Stimulated activated CD8-positive, alpha-beta memory T cell treated with anti-CD3 and anti-CD28 coated beads, Interleukin-12 subunit alpha, Interleukin-12 subunit beta, amount 100 ng/mL, for 1 hour (primary cell): Measurements from ENCODE around the gene CLEC16A.
"Not testable (repeated sequence)": the region's sequence is repeated elsewhere in the genome, so short reads cannot be mapped to it uniquely, and the experiment has no call there.

Experiments
- DNase-seq: peaks from one replicate; pipeline ENCODE4 v3.0.0-alpha.2; 2020; ENCODE audit warnings: low read depth

CLEC16A gene

DNA sequence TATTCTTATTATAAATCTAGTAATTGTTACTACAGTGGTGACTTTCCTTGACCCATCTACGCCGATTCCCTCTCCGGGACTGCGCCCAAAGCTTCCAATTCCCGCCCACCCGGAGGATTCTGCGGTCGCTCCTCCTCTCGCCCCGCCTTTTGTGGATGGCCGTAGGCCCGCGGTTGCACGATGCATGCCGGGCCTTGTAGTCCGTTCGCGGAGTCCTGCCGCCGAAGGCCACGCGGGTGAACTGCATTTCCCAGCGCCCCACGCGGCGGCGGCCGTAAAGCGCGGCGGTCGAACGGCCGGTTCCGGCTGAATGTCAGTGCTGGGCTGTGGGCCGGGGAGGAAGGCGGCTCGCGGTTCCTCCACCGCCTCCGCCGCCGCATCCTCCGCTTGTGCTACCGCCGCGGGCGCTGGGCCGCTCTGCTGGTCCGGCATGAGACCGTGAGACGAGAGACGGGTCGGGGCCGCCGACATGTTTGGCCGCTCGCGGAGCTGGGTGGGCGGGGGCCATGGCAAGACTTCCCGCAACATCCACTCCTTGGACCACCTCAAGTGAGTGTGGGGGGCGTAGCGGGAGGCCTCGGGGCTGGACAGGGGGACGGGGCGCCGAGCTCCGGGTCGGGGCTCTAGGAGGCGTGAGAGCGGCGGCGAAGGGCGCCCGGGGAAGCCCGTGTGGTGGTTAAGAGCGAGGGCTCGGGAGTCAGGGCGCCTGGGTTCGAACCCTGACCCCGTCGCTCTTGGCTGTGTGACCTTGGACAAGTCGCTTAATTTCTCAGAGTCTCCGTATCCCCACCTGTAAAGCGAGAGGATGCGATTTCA is at the start of gene CLEC16A:
TSS of gene CLEC16A (plus strand) at position 316 of the 816 bp plus-strand sequence. CDS start at position 470, 154 bp downstream.
- DNase-seq = peak; percentile 91

GRCh38 chr16:10895053-10895946 is 49.1 kb upstream of the CLEC16A start:
- DNase-seq = no peak

- no peak for DNase-seq
Measured at GRCh38 chr16:10896165-10896564, 48.2 kb upstream of the CLEC16A start.

DNA sequence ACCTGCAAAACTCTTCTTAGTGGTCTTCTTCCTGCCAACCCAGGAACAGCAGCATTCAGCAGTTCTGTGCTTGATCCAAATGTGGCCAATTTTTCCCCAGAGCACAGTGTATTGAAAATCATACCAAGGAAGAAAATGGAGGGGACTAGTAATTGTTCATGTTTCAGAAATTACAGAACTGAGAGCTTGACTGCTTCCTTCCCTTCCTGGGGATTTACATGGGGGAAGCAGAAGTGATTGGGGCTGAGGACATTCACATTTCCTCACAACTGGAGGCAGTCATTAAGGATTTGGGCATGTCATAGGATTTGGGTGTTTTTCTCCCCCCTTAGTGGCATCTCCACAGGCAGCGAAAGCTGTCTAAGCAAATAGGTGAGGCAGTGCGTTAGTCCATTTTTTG is 47.6 kb upstream of the CLEC16A start:
- DNase-seq = no peak

GRCh38 chr16:10897134-10897533 is 47.2 kb upstream of the CLEC16A start:
- no peak for DNase-seq

DNA sequence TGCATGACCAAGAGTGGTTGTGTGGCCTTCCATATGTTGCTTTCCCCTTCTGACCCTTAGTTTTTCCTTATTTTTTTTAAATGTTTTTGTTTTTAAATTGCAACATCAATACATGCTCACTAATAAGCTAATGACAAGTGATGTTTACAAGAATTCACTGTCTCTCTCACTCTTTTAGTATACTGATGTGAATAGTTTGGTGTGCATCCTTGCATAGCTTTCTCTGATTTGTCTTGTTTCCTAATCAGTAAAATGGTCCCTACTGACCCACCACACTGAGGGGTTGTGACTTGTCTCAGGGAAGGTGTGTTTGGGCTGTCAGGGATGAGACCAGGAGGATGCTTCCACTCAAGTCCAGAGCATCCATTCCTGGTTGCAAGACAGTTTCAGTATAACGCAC is 41.4 kb upstream of the CLEC16A start:
- no peak for DNase-seq

DNA sequence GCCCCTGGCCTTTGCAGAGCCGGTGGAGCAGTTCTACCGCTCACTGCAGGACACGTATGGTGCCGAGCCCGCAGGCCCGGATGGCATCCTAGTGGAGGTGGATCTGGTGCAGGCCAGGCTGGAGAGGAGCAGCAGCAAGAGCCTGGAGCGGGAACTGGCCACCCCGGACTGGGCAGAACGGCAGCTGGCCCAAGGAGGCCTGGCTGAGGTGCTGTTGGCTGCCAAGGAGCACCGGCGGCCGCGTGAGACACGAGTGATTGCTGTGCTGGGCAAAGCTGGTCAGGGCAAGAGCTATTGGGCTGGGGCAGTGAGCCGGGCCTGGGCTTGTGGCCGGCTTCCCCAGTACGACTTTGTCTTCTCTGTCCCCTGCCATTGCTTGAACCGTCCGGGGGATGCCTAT is 37.9 kb upstream of the CLEC16A start:
- DNase-seq = no peak

DNA sequence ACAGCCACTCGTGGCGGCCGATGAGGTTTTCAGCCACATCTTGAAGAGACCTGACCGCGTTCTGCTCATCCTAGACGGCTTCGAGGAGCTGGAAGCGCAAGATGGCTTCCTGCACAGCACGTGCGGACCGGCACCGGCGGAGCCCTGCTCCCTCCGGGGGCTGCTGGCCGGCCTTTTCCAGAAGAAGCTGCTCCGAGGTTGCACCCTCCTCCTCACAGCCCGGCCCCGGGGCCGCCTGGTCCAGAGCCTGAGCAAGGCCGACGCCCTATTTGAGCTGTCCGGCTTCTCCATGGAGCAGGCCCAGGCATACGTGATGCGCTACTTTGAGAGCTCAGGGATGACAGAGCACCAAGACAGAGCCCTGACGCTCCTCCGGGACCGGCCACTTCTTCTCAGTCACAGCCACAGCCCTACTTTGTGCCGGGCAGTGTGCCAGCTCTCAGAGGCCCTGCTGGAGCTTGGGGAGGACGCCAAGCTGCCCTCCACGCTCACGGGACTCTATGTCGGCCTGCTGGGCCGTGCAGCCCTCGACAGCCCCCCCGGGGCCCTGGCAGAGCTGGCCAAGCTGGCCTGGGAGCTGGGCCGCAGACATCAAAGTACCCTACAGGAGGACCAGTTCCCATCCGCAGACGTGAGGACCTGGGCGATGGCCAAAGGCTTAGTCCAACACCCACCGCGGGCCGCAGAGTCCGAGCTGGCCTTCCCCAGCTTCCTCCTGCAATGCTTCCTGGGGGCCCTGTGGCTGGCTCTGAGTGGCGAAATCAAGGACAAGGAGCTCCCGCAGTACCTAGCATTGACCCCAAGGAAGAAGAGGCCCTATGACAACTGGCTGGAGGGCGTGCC is 37.2 kb upstream of the CLEC16A start:
- no peak for DNase-seq

GRCh38 chr16:10907757-10908045 is 36.7 kb upstream of the CLEC16A start:
- no peak for DNase-seq

DNA sequence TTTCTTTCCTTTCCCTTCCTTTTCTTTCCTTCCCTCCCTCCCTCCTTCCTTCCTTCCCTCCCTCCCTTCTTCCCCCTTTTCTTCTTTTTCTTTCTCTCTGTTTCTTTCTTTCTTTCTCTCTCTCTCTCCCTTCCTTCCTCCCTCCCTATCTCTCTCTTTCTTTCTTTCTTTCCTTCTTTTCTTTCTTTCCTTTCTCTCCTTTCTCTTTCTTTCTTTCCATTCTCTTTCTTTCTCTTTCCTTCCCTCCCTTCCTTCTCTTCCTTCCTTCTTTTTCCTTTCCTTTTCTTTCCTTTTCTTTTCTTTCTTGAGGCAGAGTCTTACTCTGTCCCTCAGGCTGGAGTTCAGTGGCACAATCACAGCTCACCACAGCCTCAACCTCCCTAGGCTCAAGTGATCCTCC is 33.1 kb upstream of the CLEC16A start:
- DNase-seq = no peak

DNA sequence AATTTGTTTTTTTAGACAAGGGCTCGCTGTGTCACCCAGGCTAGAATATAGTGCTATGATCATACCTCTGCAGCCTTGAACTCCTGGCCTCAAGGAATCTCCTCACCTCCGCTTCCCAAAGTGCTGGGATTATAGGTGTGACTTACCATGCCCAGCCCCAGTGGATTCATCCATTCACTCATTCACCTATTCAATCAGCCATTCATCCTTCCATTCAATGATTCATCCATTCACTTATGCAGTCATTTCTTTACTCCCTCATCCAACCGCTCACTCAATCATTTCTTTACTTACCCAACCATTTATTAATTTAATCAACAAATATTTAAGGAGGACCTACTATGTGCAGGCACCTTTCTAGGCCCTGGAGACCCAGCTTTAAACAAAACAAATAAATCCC is 27.8 kb upstream of the CLEC16A start:
- DNase-seq = no peak

GRCh38 chr16:10918294-10919002 is 25.9 kb upstream of the CLEC16A start:
- peak; percentile 57 for DNase-seq

- DNase-seq = no peak
Measured at GRCh38 chr16:10919003-10919351, 25.4 kb upstream of the CLEC16A start.

GRCh38 chr16:10920726-10921427 is 23.5 kb upstream of the CLEC16A start:
- DNase-seq = no peak

- DNase-seq = no peak
Measured at GRCh38 chr16:10921536-10922327, 22.6 kb upstream of the CLEC16A start.

DNA sequence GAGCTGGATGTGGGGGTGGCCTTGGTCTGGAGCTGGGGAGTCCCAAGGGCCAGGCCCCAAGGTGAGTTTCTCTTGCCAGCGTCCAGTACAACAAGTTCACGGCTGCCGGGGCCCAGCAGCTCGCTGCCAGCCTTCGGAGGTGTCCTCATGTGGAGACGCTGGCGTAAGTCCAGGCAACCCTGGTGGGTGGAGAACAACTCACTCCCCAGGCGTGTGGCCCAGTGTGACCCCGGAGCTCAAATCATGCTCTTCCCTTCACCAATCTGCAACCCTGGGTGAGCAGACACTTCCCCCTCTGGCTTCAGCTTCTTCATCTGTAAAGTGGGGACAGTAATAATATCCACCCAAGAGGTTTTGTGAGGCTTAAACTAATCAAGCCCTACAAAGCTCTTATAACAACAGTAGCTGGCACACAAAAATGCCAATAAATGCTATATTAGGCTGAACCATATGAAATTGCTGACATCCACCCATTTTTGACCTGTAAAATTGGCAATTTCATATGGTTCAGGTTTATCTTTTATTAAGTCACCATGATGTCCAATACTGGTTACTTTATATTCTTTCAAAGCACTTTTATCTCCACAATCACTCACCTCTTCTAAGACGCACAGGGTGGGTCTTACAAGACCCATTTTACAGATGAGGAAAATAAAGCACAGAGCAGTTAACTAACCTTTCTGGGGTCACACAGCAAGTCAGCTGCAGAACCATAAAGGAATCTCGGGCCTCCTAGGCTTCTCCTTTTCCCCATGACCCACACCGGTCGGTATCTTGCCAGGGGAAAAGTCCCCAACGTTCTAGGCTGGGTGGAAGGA is 21.8 kb upstream of the CLEC16A start:
- no peak for DNase-seq

DNA sequence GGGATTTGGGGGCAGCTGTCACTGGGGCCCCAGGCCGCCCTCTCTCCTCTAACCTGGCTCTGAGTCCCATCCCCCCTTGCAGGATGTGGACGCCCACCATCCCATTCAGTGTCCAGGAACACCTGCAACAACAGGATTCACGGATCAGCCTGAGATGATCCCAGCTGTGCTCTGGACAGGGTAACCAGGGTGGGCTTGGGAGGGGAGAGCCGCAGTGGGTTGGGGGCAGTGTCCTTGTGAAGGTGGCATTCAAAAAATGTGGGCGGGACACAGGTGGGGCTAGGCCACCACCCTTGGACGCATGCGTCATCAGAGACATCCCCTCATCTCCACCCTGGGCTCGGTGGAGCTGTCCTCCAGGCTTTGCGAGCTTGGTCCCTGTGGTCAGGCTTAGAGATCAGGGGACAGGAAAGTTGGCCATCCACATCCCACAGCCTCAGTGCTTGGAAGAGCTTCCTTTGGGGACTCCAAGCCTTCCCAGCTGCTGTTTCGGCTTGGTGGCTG is 21.2 kb upstream of the CLEC16A start:
- no peak for DNase-seq

- DNase-seq = no peak
Measured at GRCh38 chr16:10923650-10924214, 20.6 kb upstream of the CLEC16A start.

GRCh38 chr16:10925285-10925684 is 19.1 kb upstream of the CLEC16A start:
- DNase-seq = not testable (repeated sequence)
